Stimulated activated CD4-positive, alpha-beta T cell treated with anti-CD3 and anti-CD28 coated beads, Interleukin-15, amount 100 ng/mL, for 48 hours (primary cell): ENCODE measurements around the gene VAPB.
"Not testable (repeated sequence)": the region's sequence is repeated elsewhere in the genome, so short reads cannot be mapped to it uniquely, and the experiment has no call there.

ENCODE experiments used
- DNase-seq, 2 donors: peaks; one replicate each; pipeline ENCODE4 v3.0.0-alpha.2; 2020; ENCODE audit warnings: low read depth in 2 of 2

Gene VAPB

GRCh38 chr20:58407966-58408557 lies 19.0 kb downstream of the VAPB start:
- DNase-seq, result peak in 1 of 2 donors; percentile 7

GRCh38 chr20:58408603-58409246 lies 19.7 kb downstream of the VAPB start:
- no peak for DNase-seq

GRCh38 chr20:58414216-58414615 lies 25.2 kb downstream of the VAPB start:
- not testable (repeated sequence) for DNase-seq

GRCh38 chr20:58414786-58415185 lies 25.8 kb downstream of the VAPB start:
- not testable (repeated sequence) for DNase-seq

- DNase-seq, result no peak
These were observed 27.0 kb downstream of the VAPB start for GRCh38 chr20:58416057-58416456.

- DNase-seq, result no peak
These were observed 27.8 kb downstream of the VAPB start for GRCh38 chr20:58416835-58417234.

- DNase-seq, result no peak
These were observed 28.4 kb downstream of the VAPB start for GRCh38 chr20:58417438-58417837.

GRCh38 chr20:58418949-58419748 lies 30.1 kb downstream of the VAPB start:
- no peak for DNase-seq

- no peak for DNase-seq
These were observed 31.9 kb downstream of the VAPB start for GRCh38 chr20:58420798-58421496.

GRCh38 chr20:58421497-58421850 lies 32.4 kb downstream of the VAPB start:
- DNase-seq, result no peak

- DNase-seq, result no peak
These were observed 35.4 kb downstream of the VAPB start for GRCh38 chr20:58424218-58424969.

GRCh38 chr20:58427571-58427970 lies 38.5 kb downstream of the VAPB start:
- DNase-seq, result not testable (repeated sequence)

- no peak for DNase-seq
These were observed 39.3 kb downstream of the VAPB start for GRCh38 chr20:58428364-58428763.

- DNase-seq, result no peak
These were observed 40.3 kb downstream of the VAPB start for GRCh38 chr20:58429303-58429702.

- no peak for DNase-seq
These were observed 42.1 kb downstream of the VAPB start for GRCh38 chr20:58431134-58431533.

- DNase-seq, result no peak
These were observed 43.3 kb downstream of the VAPB start for GRCh38 chr20:58432186-58432954.

- DNase-seq, result no peak
These were observed 44.1 kb downstream of the VAPB start for GRCh38 chr20:58433029-58433647.

GRCh38 chr20:58433759-58434158 lies 44.7 kb downstream of the VAPB start:
- no peak for DNase-seq

GRCh38 chr20:58434326-58434725 lies 45.3 kb downstream of the VAPB start:
- DNase-seq, result no peak

GRCh38 chr20:58435237-58435636 lies 46.2 kb downstream of the VAPB start:
- no peak for DNase-seq
